GM04504 (cell line): ENCODE data around the gene RIC3.

ENCODE experiments used
- DNase-seq: peaks from one replicate; pipeline ENCODE4 v3.0.0-alpha.2; 2012; ENCODE audit warnings: low read depth

RIC3 gene

GRCh38 chr11:8066036-8066910, 102.6 kb downstream of the RIC3 start:
- no peak for DNase-seq

GRCh38 chr11:8065031-8065430, 103.8 kb downstream of the RIC3 start:
- no peak for DNase-seq

GRCh38 chr11:8063324-8063723, 105.5 kb downstream of the RIC3 start:
- no peak for DNase-seq

- no peak for DNase-seq
These were observed 106.0 kb downstream of the RIC3 start for GRCh38 chr11:8062781-8063257.

DNA sequence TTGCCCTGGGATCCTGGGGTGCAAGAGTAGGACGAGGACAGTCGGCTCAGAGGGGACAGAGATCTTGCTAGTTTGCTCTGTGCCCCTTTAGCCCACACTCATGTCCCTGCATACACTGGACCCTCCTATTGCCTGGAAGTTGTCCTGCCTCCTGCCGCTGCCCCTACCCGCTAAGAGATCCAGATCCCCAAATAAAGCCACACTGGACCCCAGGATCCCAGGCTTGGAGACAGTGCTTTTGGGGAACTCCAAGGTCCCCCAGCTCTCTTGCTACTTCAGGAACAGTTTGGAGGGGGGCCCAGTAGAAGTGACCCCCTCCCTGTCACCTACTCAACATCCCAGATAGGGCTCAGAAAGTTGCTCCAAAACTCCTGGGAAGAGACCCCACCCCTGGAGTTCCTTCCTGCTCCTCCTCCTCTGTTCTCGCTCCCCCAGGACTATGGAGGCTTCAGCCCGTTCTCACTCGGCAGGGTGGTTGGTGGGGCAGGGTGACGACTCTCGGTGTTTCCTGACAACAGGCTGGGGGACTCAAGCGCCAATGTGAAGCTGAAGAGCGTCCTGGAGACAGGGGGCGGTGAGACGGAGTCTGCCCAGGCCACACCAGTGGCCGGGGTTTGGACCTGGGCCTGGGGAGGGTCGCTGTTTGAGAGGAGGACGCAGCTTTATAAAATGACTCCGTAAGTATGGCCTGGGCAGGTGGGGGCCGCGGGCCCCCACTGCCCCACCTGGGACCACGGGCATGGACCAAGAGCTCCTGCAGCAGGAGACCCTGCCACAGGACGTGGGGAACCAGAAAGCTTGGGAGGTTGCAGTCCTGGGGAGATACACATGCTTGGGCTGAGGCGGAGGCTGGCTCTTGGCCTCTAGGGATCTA, 107.0 kb downstream of the RIC3 start:
- no peak for DNase-seq

GRCh38 chr11:8060801-8061554, 107.8 kb downstream of the RIC3 start:
- DNase-seq, result peak; percentile 19

DNA sequence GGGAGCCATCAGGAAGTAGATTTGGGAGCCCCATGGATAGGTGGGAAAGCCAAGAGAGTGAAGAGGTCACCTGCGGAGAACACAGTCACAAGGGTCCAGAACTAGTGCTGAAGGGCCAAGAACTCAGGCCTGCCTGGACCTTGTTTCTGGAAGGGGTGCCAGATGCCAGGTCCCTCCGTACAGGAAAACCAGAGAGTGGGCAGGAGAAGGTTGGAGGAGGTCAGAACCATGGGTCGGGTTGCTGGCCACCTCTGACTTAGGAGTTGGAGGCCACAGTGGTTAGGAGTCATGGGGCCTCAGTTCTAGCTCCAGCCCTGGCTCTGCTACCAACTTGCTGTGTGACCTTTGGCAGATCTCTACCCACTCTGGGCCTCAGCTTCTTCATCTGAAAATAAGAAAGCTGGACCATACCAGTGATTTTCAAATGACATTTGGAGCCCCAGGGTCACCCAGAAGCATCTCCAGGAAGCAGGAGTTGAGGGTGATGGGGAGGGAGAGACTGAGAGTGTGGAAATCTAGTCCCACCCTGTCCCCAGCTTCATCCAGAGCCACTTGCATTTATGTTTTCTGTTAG, 108.6 kb downstream of the RIC3 start:
- DNase-seq, result no peak

- no peak for DNase-seq
These were observed 109.2 kb downstream of the RIC3 start for GRCh38 chr11:8059571-8060011.

DNA sequence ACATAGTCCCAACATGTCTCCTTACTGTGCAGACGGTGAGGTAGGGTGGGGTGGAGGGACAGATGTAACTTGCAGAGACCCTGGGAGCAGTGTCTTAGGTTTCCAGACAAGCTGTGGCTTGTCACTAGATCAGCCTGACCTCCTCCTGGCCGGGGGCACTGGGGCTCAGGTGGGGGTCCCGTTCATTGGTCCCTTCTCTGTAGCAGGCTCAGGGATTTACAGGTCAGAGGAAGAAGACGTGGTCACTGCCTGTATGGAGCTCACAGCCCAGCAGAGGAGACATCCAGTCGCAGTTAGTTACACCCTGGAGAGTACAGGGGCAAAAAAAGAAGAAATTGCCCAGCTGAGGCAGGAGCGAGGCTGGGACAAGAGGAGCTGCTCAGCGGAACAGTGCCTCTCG, 109.8 kb downstream of the RIC3 start:
- DNase-seq, result no peak

DNA sequence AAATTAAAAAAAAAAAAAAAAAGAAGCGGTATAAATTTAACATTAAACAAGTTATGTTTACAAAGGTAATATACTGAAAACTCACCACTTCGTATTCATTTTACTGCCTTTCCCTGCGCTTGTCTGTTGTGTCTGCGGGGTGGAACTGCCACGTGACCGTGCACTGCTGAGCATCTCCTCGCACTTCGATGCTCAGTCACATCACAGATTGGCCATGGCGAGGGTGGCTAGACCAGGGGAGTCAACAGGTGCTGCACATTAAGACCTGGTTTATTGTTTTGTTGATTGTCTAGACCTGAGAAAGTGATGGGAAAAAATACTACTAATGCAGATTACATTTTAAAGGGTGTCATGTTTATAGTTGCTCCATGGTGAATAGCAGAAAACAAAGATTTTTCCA, 110.6 kb downstream of the RIC3 start:
- no peak for DNase-seq

DNA sequence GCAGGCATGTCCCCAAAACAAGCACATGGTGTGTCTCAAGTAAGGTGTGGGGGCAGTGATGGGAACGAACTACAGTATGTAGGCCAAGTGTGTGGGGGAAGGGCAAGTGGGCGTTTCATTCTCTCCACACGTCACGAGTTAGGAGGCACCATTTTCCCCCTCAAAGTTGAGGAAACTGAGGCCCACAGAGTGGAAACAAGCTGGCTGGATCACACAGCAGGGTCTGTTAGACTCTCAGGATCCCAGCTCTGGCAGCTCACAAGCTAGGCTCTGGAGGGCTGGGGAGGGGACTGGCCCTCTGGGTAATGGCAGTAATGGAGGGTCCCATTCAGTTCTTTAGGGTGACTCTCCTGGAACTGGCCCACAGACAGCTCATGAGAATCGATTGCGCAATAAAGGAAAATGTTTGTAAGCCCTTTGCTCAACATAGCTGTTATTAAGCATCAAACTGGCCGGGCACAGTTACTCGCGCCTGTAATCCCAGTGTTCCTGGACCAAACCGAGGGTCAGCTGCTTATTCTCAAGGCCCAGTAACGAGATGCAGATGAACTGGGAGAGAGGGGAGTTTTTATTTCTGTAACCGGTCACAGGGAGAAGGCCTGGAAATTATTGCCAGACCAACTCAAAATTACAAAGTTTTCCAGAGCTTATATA, 111.9 kb downstream of the RIC3 start:
- DNase-seq, result peak; percentile 51
